ENCODE measurements around the gene NCOR2. TPM values are rescaled to one million over a fixed set of nuclear protein-coding genes. Genes with fewer than 3 reads are reported as not detected.

The NCOR2 gene
- total RNA-seq, 1 donor from 2014 or later, result 143 TPM

- TF ChIP-seq CTCF (conservative IDR thresholded peaks at IDR 0.05), result no peak
- no peaks in the 10 kb centered on the region for H3K9me3 Mint-ChIP-seq
- no peak overlapping the region for H3K27ac Mint-ChIP-seq (ENCODE audit: unreplicated experiment)
- H3K4me1 Mint-ChIP-seq, result peaks cover 31% of the 10 kb centered on the region
- no peaks in the 10 kb centered on the region for H3K36me3 Mint-ChIP-seq (ENCODE audit: low read depth)
- H3K27me3 Mint-ChIP-seq (ENCODE audit: low read depth), result no peaks in the 10 kb centered on the region
- DNase-seq (ENCODE audit: low read depth, low spot score), result no peak
- no peak overlapping the region for H3K4me3 Mint-ChIP-seq
Measured at GRCh38 chr12:124541322-124541721, 26.1 kb downstream of the NCOR2 start.

DNA sequence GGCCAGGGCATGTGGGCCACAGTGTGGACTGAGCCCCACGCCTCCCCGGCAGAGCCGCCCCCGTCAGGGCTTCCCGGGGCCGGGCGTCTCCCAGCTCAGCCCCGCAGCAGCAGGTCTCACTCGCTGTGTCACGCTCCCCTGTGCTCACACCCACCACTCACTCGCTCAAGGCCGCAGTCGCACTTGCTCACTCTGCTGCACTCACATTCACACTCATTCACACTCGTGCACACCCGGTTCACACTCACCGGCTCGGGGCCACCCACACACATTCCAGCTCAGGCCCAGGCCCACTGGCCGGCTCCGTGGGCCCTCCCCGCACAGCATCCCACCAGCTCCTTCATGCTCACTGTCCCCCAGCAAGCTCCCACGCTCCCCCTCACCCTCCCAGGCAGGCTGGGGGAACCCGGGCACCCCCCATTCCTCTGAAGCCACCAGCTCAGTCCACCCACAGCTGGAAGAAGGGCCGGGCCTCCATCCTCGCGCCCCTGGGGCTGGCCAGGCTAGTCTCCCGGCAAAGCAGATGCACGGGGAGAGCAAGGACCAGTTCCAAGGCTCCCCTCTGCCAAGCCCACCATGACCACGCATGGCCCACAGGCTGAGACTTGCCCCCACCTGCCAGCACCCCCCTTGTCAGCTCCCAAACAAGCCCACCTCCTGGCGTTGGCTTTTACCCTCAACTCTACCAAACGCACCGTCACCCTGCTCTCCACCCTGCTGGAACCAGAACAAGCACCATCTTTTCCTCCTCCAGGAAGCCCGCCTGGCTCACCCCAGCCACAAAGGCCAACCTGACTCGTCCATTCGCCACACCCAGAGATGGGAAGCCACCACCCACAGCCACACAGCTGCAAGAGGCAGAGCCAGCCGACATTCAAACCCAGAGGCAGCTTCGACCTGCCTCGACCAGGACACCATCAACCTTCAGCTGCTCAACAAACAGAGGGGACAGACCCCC lies 28.0 kb downstream of the NCOR2 start:
- Mint-ChIP-seq H3K9me3 (no peaks in the 10 kb centered on the region), H3K27me3 (ENCODE audit: low read depth) (no peaks in the 10 kb centered on the region), H3K36me3 (ENCODE audit: low read depth) (no peaks in the 10 kb centered on the region), H3K27ac (ENCODE audit: unreplicated experiment) (peak overlapping the region; percentile 87), H3K4me3 (no peak overlapping the region), H3K4me1 (peaks cover 33% of the 10 kb centered on the region)
- TF ChIP-seq CTCF (conservative IDR thresholded peaks at IDR 0.05), result no peak
- no peak for DNase-seq (ENCODE audit: low read depth, low spot score)

DNA sequence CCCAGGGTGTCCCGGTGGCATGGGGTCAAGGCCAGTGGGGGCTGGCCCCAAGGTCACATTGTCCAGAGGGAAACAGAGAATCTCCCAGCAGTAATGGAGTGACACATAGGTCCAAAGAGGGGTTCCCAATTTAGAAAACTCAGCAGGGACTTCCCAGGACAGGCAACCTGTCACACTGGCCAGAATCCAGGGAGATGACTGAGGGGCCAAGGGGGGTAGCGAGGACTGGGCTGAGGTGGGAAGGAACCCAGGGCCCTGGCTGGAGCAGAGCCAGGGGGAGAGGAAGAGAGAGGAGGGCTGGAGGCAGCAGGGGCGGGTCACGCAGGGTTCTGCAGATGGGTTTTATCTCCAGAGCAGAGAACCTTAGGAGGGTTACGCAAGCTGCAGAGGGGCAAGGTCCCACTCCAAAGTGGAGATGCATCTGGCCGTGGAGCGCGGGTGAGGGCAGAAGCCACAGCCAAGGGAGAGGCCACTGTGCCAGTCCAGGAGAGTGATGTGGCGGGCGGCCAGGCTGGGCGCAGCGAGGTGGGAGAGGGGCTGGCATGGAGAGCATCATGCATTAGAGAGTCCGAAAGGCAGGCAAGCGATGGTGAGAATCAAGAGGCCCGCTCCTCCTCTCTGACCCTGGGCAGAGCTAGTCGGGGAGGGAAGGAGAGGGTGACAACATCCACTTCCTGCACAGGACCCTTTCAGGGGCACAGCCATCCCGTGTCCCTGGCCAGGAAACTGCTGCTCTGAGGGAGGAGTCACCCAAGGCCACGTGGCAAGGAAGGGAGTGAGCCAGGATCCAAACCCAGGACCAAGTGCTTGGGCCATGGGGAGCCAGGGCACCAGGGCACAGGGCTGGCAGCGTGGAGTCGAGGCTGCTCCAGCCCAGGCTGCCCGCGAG lies 29.0 kb downstream of the NCOR2 start:
- Mint-ChIP-seq H3K27me3 (ENCODE audit: low read depth) (no peaks in the 10 kb centered on the region), H3K27ac (ENCODE audit: unreplicated experiment) (no peak overlapping the region), H3K9me3 (no peaks in the 10 kb centered on the region), H3K36me3 (ENCODE audit: low read depth) (no peaks in the 10 kb centered on the region), H3K4me1 (peaks cover 33% of the 10 kb centered on the region), H3K4me3 (no peak overlapping the region)
- no peak for DNase-seq (ENCODE audit: low read depth, low spot score)
- no peak for TF ChIP-seq CTCF (conservative IDR thresholded peaks at IDR 0.05)

DNA sequence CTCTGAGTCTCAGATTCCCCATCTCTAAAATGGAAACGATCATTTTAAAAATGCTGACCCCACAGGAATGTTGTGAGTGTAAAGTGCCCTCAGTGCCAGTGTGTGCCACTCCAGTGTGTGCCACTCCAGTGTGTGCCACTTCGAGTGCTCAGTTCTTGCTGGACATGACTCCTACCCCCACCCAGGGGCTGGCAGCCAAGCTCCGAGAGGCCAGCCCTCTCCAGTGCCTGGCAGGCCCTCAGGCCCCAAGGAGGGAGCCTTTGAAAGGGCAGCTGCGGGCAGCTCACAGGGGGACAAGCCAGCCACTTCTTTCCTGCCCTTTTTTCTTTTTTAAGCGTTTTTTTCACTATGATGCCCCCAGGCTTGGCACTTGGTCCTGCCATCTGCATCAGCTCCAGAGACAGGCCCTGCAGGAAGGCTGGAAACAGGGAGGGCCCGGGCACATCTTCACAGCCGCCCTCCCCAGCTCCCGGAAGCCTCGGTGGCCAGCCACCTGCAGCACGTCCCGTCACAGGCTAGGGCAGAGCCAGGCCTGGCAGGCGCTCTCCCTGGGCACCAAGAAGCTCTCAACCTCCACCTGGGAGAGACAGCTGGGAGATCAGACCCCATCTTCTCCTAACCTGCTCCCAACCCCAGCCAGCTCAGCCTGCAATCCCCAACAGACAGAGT lies 29.8 kb downstream of the NCOR2 start:
- no peaks in the 10 kb centered on the region for H3K9me3 Mint-ChIP-seq
- no peaks in the 10 kb centered on the region for H3K36me3 Mint-ChIP-seq (ENCODE audit: low read depth)
- H3K27me3 Mint-ChIP-seq (ENCODE audit: low read depth), result no peaks in the 10 kb centered on the region
- DNase-seq (ENCODE audit: low read depth, low spot score), result no peak
- no peak for TF ChIP-seq CTCF (conservative IDR thresholded peaks at IDR 0.05)
- H3K27ac Mint-ChIP-seq (ENCODE audit: unreplicated experiment), result no peak overlapping the region
- peaks cover 38% of the 10 kb centered on the region for H3K4me1 Mint-ChIP-seq
- H3K4me3 Mint-ChIP-seq, result no peak overlapping the region

GRCh38 chr12:124536641-124537040 lies 30.8 kb downstream of the NCOR2 start:
- no peaks in the 10 kb centered on the region for H3K36me3 Mint-ChIP-seq (ENCODE audit: low read depth)
- H3K27ac Mint-ChIP-seq (ENCODE audit: unreplicated experiment), result no peak overlapping the region
- H3K4me3 Mint-ChIP-seq, result no peak overlapping the region
- no peak for DNase-seq (ENCODE audit: low read depth, low spot score)
- TF ChIP-seq CTCF (conservative IDR thresholded peaks at IDR 0.05), result no peak
- H3K27me3 Mint-ChIP-seq (ENCODE audit: low read depth), result no peaks in the 10 kb centered on the region
- H3K4me1 Mint-ChIP-seq, result peaks cover 45% of the 10 kb centered on the region
- H3K9me3 Mint-ChIP-seq, result no peaks in the 10 kb centered on the region

All from neural crest cell (in vitro differentiated cells).